Memory B cell (primary cell): ENCODE results near the gene STRAP.
"Not testable (repeated sequence)": the region's sequence is repeated elsewhere in the genome, so short reads cannot be mapped to it uniquely, and the experiment has no call there.

Experiments used
- ATAC-seq: fragments of 150-1000 bp; cut with Tn5 transposase; 2 replicates; pipeline ENCODE4 v1.10.0; 2021; ENCODE audit warnings: low read depth, mild to moderate bottlenecking, moderate library complexity
- DNase-seq, 2 donors: peaks; one replicate each; pipeline ENCODE4 v3.0.0; 2022; ENCODE audit warnings: low spot score in 2 of 2
- H3K27ac Mint-ChIP-seq: one replicate; pipeline ENCODE4 v1.8.0; 2022; ENCODE audit warnings: mild to moderate bottlenecking, moderate library complexity, mixed read lengths
- H3K27me3 Mint-ChIP-seq: one replicate; pipeline ENCODE4 v1.8.0; 2022; ENCODE audit warnings: mixed read lengths
- H3K36me3 Mint-ChIP-seq: one replicate; pipeline ENCODE4 v1.8.0; 2022; ENCODE audit warnings: mild to moderate bottlenecking, mixed read lengths
- H3K4me1 Mint-ChIP-seq: one replicate; pipeline ENCODE4 v1.8.0; 2022; ENCODE audit warnings: mixed read lengths
- H3K4me3 Mint-ChIP-seq: one replicate; pipeline ENCODE4 v1.8.0; 2022; ENCODE audit warnings: mild to moderate bottlenecking, moderate library complexity, mixed read lengths
- H3K9me3 Mint-ChIP-seq: one replicate; pipeline ENCODE4 v1.8.0; 2022; ENCODE audit warnings: mixed read lengths

The STRAP gene

DNA sequence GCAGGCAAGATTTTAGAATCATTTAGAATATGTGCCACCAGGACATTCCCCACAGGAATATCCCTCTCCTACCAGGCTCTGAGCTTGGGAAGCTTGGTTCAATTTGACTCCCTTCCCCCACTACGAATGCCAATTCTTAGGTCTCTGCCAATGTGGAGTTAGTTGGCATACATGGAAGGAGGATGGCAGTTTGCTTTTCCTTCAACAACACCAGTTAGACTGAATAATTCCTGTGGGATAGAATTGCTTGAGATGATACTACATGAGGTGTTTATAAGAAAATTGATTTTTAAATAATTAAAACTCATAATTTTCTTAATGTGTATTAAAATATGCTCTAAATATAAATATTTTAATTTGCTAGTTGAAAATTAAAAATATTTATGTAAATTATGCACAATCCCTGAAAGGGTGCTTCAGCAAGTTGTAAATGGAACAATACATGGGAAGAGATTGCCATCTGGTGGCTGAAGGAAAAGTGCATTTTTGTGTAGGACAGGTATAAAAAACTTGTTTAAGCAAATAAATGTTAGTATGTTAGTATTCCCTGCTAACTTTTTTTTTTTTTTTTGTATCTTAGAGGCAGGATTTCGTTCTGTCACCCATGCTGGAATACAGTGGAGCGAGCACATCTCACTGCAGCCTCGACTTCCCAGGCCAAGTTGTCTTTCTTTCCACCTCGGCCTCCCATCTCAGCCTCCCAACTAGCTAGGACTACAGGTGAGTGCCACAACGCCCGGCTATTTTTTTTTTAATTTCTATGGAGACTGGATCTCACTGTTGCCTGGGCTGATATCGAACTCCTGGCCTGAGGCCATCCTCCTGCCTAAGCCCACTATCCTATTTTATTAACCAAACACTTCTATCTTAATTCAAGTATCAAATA lies 25.8 kb upstream of the STRAP start:
- Mint-ChIP-seq H3K36me3 (no peaks in the 10 kb centered on the region), H3K9me3 (no peaks in the 10 kb centered on the region), H3K4me3 (no peak overlapping the region), H3K4me1 (no peaks in the 10 kb centered on the region), H3K27me3 (no peaks in the 10 kb centered on the region), H3K27ac (no peak overlapping the region)
- ATAC-seq (peak; percentile 68), DNase-seq (peak; percentile 38 to 56)

DNA sequence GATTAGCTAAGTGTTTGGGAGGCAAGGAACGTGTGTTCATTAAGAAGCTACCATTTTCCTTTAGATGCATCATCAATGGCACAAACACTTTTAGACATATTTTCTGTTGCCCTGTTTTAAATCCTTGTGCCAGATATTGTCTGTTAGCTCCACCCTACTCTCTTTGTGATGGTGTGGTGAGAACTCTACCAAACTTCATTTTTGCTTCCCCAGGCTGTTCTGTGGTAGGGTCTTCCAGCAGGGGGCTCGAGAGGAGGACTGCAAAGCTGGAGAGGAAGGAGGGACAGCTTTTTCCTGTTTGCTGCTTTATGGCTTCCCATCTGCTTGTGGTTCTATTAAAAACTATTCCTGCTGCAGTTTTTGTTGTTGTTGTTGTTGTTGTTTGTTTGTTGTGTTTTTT lies 23.8 kb upstream of the STRAP start:
- no peaks in the 10 kb centered on the region for H3K27me3 Mint-ChIP-seq
- DNase-seq (no peak), ATAC-seq (no peak)
- H3K9me3 Mint-ChIP-seq: no peaks in the 10 kb centered on the region
- H3K4me1 Mint-ChIP-seq: peaks cover 6% of the 10 kb centered on the region
- no peaks in the 10 kb centered on the region for H3K36me3 Mint-ChIP-seq
- no peak overlapping the region for H3K4me3 Mint-ChIP-seq
- no peak overlapping the region for H3K27ac Mint-ChIP-seq

DNA sequence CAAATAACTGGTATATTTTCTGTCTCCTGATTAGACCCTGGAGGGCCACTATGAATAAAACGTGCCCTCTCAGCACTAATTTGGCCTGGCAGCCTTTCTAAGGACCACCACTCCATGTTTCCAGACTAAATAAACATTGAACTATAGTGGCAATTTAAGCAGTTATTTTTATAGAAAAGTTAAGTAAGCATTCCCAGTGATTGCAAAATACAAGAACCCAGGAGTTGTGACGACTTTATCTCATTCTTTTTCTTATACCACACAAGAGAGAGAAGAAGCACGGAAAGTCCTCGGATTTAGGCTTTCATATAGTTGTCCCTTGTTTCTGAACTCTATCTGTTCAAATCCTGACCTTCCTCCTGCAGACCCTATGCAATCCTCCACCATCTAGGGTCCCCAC lies 23.1 kb upstream of the STRAP start:
- Mint-ChIP-seq H3K4me3 (no peak overlapping the region), H3K4me1 (peaks cover 12% of the 10 kb centered on the region), H3K27me3 (no peaks in the 10 kb centered on the region), H3K27ac (no peak overlapping the region), H3K9me3 (no peaks in the 10 kb centered on the region), H3K36me3 (no peaks in the 10 kb centered on the region)
- no peak for ATAC-seq
- DNase-seq: no peak

DNA sequence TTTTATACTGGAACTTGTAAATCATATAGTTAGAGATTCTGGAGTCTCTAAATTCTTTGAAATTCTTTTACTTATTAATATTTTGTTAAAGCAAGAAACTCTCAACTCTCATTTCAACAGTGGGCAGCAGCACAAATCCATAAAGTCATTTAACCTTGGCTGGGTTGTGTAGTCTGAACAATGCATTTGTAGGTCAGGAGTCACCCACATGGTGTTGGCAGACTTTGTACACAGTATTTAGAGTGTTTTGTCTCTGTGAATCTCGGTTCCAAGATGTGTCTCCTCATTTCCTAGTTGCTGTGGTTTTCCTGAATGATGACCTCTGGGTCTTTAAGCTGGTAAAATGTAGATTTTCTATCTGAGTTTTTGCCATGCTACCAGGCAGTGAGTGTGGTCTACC lies 20.8 kb upstream of the STRAP start:
- ATAC-seq: no peak
- no peak overlapping the region for H3K4me3 Mint-ChIP-seq
- peaks cover 12% of the 10 kb centered on the region for H3K4me1 Mint-ChIP-seq
- no peak for DNase-seq
- no peaks in the 10 kb centered on the region for H3K27me3 Mint-ChIP-seq
- H3K9me3 Mint-ChIP-seq: no peaks in the 10 kb centered on the region
- H3K27ac Mint-ChIP-seq: no peak overlapping the region
- no peaks in the 10 kb centered on the region for H3K36me3 Mint-ChIP-seq

DNA sequence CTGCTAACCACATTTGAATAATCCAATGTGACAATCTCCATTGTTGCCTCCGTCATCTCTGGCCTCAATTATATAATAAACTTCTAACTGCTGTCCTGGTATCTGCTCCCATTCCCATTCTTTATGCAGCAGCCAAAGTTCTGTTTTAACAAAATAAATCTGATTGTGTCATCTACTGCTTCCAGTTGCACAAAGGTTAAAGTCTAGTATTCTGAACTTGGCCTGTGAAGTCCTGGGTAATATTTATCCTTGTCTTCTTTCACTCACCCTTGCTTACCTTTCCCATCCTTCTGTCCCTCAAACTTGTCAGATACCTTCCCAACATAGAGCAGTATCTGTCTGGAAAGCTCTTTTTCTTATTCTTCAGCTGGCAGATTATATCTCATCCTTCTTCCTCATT lies 19.3 kb upstream of the STRAP start:
- Mint-ChIP-seq H3K9me3 (no peaks in the 10 kb centered on the region), H3K36me3 (no peaks in the 10 kb centered on the region), H3K27ac (no peak overlapping the region), H3K4me3 (no peak overlapping the region), H3K4me1 (peaks cover 12% of the 10 kb centered on the region), H3K27me3 (no peaks in the 10 kb centered on the region)
- no peak for DNase-seq
- ATAC-seq: no peak

DNA sequence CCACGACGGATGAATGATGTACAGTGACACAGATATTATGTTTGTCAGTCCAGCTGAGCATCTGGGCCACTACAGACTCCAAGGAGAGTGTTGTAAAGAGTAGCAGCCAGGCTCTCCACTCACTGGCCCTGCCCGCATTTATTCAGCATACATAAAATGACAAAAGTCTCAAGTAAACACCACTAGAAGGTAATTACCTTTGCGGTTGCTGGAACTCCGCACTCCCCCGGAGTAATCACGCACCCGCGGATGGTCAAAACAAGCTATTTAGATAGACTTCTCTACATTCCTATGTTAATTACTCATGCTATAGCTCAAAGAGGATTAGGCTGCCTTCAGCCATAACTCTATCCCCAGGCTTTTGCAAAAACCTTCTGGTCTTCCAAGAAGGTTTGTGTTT lies 18.8 kb upstream of the STRAP start:
- DNase-seq (no peak), ATAC-seq (no peak)
- Mint-ChIP-seq H3K27me3 (no peaks in the 10 kb centered on the region), H3K9me3 (no peaks in the 10 kb centered on the region), H3K4me3 (no peak overlapping the region), H3K4me1 (peaks cover 12% of the 10 kb centered on the region), H3K27ac (no peak overlapping the region), H3K36me3 (no peaks in the 10 kb centered on the region)

DNA sequence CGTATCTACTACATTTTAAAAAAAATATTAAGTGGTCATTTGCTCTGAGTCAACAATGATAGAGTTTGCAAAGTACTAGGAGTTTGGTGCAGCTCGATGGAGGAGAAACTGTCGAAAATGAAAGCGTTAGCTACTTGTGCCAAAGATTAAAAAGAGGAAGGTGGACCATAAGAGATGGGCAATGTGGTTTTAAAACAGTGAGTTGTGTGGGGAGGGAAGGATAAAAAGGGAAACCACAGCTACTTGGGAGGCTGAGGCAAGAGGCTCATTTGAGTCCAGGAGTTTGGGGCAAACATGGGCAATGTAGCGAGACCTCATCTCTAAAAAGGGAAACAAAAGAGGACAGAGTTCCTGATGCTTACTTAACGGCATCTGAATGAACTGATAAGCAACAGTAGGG lies 18.2 kb upstream of the STRAP start:
- no peak overlapping the region for H3K27ac Mint-ChIP-seq
- H3K4me1 Mint-ChIP-seq: peaks cover 12% of the 10 kb centered on the region
- H3K36me3 Mint-ChIP-seq: no peaks in the 10 kb centered on the region
- no peaks in the 10 kb centered on the region for H3K9me3 Mint-ChIP-seq
- no peaks in the 10 kb centered on the region for H3K27me3 Mint-ChIP-seq
- ATAC-seq (peak; percentile 94), DNase-seq (peak in 1 of 2 donors; percentile 8)
- peak overlapping the region; percentile 31 for H3K4me3 Mint-ChIP-seq

DNA sequence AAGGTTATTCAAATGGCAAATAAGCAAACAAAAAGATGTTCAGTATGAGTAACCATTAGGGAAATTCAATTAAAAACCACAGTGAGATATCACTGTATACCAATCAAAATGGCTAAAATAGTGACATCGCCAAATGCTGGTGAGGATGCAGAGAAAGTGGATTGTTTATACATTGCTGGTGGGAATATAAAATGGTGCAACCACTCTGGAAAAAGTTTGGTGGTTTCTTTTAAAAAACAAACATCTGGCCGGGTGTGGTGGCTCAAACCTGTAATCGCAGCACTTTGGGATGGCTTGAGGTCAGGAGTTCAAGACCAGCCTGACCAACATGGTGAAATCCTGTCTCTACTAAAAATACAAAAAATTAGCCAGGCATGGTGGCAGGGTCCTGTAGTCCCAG lies 14.0 kb upstream of the STRAP start:
- Mint-ChIP-seq H3K4me1 (peaks cover 6% of the 10 kb centered on the region), H3K36me3 (peaks cover 2% of the 10 kb centered on the region), H3K9me3 (no peaks in the 10 kb centered on the region), H3K4me3 (no peak overlapping the region), H3K27me3 (no peaks in the 10 kb centered on the region), H3K27ac (no peak overlapping the region)
- no peak for ATAC-seq
- no peak for DNase-seq

DNA sequence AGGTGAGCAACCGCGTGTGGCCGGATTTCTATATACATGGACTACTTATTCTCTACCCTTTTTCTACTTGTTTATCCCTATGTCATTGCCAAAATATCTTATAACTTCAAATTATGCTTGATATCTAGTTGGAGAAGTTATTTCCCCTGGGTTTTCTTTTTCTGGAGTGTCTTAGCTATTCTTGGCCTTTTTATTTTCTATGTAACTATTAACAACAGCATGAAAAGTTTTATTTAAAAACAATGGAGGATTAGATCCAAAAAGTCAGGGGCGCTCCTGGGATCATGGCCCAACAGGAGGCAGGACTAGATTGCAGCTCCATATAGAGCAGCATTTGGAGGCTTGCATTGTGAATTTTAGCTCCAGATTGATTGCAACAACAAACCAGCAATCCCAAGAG lies 8.6 kb upstream of the STRAP start:
- Mint-ChIP-seq H3K27ac (no peak overlapping the region), H3K4me3 (no peak overlapping the region), H3K27me3 (no peaks in the 10 kb centered on the region), H3K36me3 (peaks cover 2% of the 10 kb centered on the region), H3K4me1 (no peaks in the 10 kb centered on the region), H3K9me3 (no peaks in the 10 kb centered on the region)
- DNase-seq: no peak
- ATAC-seq: no peak

DNA sequence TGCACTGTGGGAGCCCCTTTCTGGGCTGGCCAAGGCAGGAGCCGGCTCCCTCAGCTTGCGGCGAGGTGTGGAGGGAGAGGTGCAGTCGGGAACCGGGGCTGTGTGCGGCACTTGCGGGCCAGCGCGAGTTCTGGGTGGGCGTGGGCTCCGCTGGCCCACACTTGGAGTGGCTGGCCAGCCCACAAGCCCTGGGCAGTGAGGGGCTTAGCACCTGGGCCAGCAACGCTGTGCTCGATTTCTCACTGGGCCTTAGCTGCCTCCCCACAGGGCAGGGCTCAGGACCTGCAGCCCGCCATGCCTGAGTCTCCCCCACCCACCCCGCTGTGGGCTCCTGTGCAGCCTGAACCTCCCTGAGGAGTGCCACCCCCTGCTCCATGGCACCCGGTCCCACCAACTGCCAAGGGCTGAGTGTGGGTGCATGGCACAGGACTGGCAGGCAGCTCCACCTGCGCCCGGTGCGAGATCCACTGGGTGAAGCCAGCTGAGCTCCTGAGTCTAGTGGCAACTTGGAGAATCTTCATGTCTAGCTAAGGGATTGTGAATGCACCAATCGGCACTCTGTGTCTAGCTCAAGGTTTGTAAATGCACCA lies 7.5 kb upstream of the STRAP start:
- H3K9me3 Mint-ChIP-seq, DNase-seq, H3K27ac Mint-ChIP-seq: not testable (repeated sequence)

DNA sequence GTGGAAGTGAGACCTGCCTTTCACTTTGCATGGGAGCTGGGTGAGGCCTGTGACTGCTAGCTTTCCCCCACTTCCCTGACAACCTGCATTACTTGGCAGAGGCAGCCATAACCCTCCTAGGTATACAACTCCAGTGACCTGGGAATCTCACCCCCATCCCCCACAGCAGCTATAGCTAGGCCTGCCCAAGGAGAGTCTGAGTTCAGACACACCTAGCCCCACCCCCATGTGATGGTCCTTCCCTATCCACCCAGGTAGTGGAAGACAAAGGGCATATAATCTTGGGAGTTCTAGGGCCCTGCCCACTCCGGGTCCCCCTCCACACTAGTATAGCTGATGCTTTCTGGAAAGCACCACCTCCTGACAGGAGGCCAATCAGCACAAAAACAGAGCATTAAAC lies 6.3 kb upstream of the STRAP start:
- DNase-seq (no peak), ATAC-seq (no peak)
- H3K9me3 Mint-ChIP-seq: no peaks in the 10 kb centered on the region
- no peaks in the 10 kb centered on the region for H3K27me3 Mint-ChIP-seq
- H3K4me1 Mint-ChIP-seq: peaks cover 2% of the 10 kb centered on the region
- no peak overlapping the region for H3K27ac Mint-ChIP-seq
- no peaks in the 10 kb centered on the region for H3K36me3 Mint-ChIP-seq
- H3K4me3 Mint-ChIP-seq: no peak overlapping the region

More for the DNA sequence above, 7.5 kb upstream of the STRAP start:
- not testable (repeated sequence) for H3K27me3 Mint-ChIP-seq, ATAC-seq, H3K4me1 Mint-ChIP-seq, H3K36me3 Mint-ChIP-seq, H3K4me3 Mint-ChIP-seq

DNA sequence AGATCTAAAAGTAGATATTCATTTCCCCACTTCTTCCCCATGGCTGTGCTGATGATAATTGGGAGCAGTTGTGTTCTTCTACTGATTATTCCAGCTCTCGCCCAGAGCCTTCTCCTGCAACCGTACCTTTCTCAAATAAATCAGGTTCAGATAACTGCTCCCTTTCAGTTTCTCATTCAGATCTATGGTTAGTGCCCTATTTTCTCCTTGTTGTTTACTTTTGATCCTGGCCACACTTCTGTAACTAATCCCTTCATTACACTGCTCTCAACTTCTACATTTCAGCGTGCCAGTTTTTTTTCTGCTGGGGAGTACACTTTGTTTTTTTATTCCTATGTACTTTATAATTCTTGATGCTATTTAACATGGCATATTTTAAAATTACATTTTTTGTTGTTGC lies 2.8 kb upstream of the STRAP start:
- no peaks in the 10 kb centered on the region for H3K27me3 Mint-ChIP-seq
- H3K9me3 Mint-ChIP-seq: no peaks in the 10 kb centered on the region
- H3K4me1 Mint-ChIP-seq: peaks cover 15% of the 10 kb centered on the region
- no peak overlapping the region for H3K4me3 Mint-ChIP-seq
- peaks cover 3% of the 10 kb centered on the region for H3K36me3 Mint-ChIP-seq
- no peak overlapping the region for H3K27ac Mint-ChIP-seq
- ATAC-seq (no peak), DNase-seq (no peak)

DNA sequence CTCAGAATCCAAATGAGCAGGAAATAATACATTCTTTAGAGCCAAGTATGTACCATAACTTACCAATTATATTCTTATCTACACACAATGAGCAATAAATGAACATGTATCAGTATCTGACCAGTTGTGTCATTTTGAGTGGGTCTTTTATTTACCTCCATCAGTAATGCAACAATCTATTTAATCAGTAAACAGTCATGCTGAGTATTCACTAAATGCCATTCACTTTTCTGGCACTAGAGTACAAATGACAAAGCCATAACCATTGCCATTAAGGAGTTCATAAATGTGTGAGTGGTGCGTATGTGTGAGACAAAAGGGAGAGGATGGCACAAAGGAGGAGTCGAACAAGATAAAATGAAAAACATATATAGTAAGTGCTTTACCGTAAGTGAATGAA lies 1.5 kb upstream of the STRAP start:
- Mint-ChIP-seq H3K27ac (peak overlapping the region; percentile 98), H3K9me3 (no peaks in the 10 kb centered on the region), H3K4me1 (peaks cover 20% of the 10 kb centered on the region), H3K27me3 (no peaks in the 10 kb centered on the region), H3K4me3 (peak overlapping the region; percentile 51), H3K36me3 (peaks cover 7% of the 10 kb centered on the region)
- ATAC-seq: no peak
- DNase-seq: no peak

DNA sequence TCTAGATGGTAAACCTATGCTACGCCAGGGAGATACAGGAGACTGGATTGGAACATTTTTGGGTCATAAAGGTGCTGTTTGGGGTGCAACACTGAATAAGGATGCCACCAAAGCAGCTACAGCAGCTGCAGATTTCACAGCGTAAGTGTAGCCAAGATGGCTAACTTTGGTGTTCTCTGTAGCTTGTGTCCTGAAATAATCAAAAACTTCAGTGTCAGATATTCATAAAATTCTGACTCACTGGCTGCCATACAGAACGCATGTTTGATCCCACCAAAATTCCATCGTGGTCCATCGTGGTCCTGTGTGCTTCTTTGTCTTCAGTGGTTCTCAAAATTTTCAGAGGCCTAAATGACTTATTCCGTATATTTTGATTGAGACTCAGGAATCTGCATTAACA lies 1.3 kb downstream of the STRAP start:
- no peak for DNase-seq
- Mint-ChIP-seq H3K4me3 (peak overlapping the region; percentile 92), H3K36me3 (peaks cover 14% of the 10 kb centered on the region), H3K9me3 (no peaks in the 10 kb centered on the region), H3K27ac (peak overlapping the region; percentile 98), H3K27me3 (no peaks in the 10 kb centered on the region), H3K4me1 (peaks cover 36% of the 10 kb centered on the region)
- no peak for ATAC-seq
